ENCODE data around the gene NADK.

Gene NADK

GRCh38 chr1:1817221-1817620, 39.0 kb upstream of the NADK start:
- H3K4me3 ChIP-seq (ENCODE audit: low read depth, low read length) = no peak overlapping the region
- in situ Hi-C loops (cut with HindIII; ENCODE audit: low sequenced_read_pairs) = no loop called here
- no peak for DNase-seq (ENCODE audit: low read depth)
- TF ChIP-seq, protein P1, sequence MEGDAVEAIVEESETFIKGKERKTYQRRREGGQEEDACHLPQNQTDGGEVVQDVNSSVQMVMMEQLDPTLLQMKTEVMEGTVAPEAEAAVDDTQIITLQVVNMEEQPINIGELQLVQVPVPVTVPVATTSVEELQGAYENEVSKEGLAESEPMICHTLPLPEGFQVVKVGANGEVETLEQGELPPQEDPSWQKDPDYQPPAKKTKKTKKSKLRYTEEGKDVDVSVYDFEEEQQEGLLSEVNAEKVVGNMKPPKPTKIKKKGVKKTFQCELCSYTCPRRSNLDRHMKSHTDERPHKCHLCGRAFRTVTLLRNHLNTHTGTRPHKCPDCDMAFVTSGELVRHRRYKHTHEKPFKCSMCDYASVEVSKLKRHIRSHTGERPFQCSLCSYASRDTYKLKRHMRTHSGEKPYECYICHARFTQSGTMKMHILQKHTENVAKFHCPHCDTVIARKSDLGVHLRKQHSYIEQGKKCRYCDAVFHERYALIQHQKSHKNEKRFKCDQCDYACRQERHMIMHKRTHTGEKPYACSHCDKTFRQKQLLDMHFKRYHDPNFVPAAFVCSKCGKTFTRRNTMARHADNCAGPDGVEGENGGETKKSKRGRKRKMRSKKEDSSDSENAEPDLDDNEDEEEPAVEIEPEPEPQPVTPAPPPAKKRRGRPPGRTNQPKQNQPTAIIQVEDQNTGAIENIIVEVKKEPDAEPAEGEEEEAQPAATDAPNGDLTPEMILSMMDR (IDR thresholded peaks at IDR 0.05; ENCODE audit: low read depth, low read length, missing control alignments) = no peak

- TF ChIP-seq, protein P1 (IDR thresholded peaks at IDR 0.05; ENCODE audit: low read depth, low read length, missing control alignments) = no peak
- no peak overlapping the region for H3K4me3 ChIP-seq (ENCODE audit: low read depth, low read length)
- DNase-seq (ENCODE audit: low read depth) = no peak
- in situ Hi-C loops (cut with HindIII; ENCODE audit: low sequenced_read_pairs) = no loop called here
Observed at GRCh38 chr1:1815606-1816281, 37.5 kb upstream of the NADK start.

GRCh38 chr1:1809489-1809888, 31.2 kb upstream of the NADK start:
- no peak for DNase-seq (ENCODE audit: low read depth)
- H3K4me3 ChIP-seq (ENCODE audit: low read depth, low read length) = no peak overlapping the region
- TF ChIP-seq, protein P1 (IDR thresholded peaks at IDR 0.05; ENCODE audit: low read depth, low read length, missing control alignments) = no peak
- in situ Hi-C loops (cut with HindIII; ENCODE audit: low sequenced_read_pairs) = no loop called here

DNA sequence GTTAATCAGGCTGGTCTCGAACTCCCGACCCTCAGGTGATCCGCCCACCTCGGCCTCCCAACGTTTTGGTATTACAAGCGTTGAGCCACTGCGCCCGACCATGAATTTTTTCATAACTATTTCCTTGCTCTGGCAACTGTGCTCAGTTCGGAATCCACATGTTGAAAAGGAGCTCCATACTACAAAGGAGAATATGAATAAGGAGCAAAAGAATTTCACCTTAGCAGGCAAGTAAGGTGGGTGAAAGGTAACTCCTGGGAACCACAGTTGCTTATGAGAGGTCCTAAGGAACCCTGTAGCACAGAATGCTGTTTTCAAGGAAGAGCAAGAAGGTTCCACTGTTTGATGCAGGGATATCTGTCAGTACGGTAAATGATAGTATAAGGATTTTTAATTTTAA, 29.9 kb upstream of the NADK start:
- in situ Hi-C loops (cut with HindIII; ENCODE audit: low sequenced_read_pairs) = no loop called here
- TF ChIP-seq, protein P1 (IDR thresholded peaks at IDR 0.05; ENCODE audit: low read depth, low read length, missing control alignments) = no peak
- DNase-seq (ENCODE audit: low read depth) = no peak
- H3K4me3 ChIP-seq (ENCODE audit: low read depth, low read length) = no peak overlapping the region

DNA sequence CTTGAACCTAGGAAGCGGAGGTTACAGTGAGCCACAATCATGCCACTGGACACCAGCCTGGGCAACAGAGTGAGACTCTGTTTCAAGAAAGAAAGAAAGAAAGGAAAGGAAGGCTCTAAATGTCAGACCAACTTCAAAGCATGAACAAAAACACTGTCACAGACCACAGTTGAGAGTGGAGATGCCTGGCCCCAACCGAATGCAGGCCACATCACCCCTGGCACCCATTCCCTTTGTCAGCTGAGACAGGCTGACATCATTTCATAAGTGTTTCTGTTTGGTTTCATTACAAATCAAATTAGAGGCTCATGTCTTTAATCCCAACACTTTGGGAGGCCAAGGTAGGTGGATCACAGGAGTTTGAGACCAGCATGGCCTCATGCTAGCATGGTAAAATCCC, 28.6 kb upstream of the NADK start:
- TF ChIP-seq, protein P1 (IDR thresholded peaks at IDR 0.05; ENCODE audit: low read depth, low read length, missing control alignments) = no peak
- in situ Hi-C loops (cut with HindIII; ENCODE audit: low sequenced_read_pairs) = no loop called here
- DNase-seq (ENCODE audit: low read depth) = no peak
- H3K4me3 ChIP-seq (ENCODE audit: low read depth, low read length) = no peak overlapping the region

- no peak overlapping the region for H3K4me3 ChIP-seq (ENCODE audit: low read depth, low read length)
- TF ChIP-seq, protein P1 (IDR thresholded peaks at IDR 0.05; ENCODE audit: low read depth, low read length, missing control alignments) = no peak
- DNase-seq (ENCODE audit: low read depth) = no peak
- in situ Hi-C loops (cut with HindIII; ENCODE audit: low sequenced_read_pairs) = no loop called here
Observed at GRCh38 chr1:1804301-1804700, 26.0 kb upstream of the NADK start.
